NCI-H82 (cell line): ENCODE data around the gene NUDCD3.

Source experiments
- DNase-seq: peaks from one replicate; lab custom pipeline; 2025; lab: John Stamatoyannopoulos, UW

Gene NUDCD3

GRCh38 chr7:44353668-44354067 lies 136.8 kb downstream of the NUDCD3 start:
- DNase-seq = no peak

GRCh38 chr7:44348851-44349781 lies 141.3 kb downstream of the NUDCD3 start:
- peak; percentile 43 for DNase-seq

- peak; percentile 35 for DNase-seq
These were observed 142.2 kb downstream of the NUDCD3 start for GRCh38 chr7:44348300-44348699.

GRCh38 chr7:44347546-44348114 lies 142.8 kb downstream of the NUDCD3 start:
- no peak for DNase-seq

- DNase-seq = no peak
These were observed 144.4 kb downstream of the NUDCD3 start for GRCh38 chr7:44346063-44346462.

GRCh38 chr7:44341401-44341800 lies 149.1 kb downstream of the NUDCD3 start:
- no peak for DNase-seq

- DNase-seq = no peak
These were observed 151.9 kb downstream of the NUDCD3 start for GRCh38 chr7:44338600-44338999.

- no peak for DNase-seq
These were observed 154.0 kb downstream of the NUDCD3 start for GRCh38 chr7:44336491-44336890.

- DNase-seq = no peak
These were observed 155.3 kb downstream of the NUDCD3 start for GRCh38 chr7:44335184-44335583.

- no peak for DNase-seq
These were observed 155.7 kb downstream of the NUDCD3 start for GRCh38 chr7:44334734-44335097.

GRCh38 chr7:44333911-44334733 lies 156.3 kb downstream of the NUDCD3 start:
- no peak for DNase-seq

- no peak for DNase-seq
These were observed 158.8 kb downstream of the NUDCD3 start for GRCh38 chr7:44331682-44332081.

- DNase-seq = no peak
These were observed 160.1 kb downstream of the NUDCD3 start for GRCh38 chr7:44330331-44330730.

GRCh38 chr7:44329888-44330287 lies 160.6 kb downstream of the NUDCD3 start:
- no peak for DNase-seq
